Measurements from ENCODE around the gene CCDC171.
"Not testable (repeated sequence)": the region's sequence is repeated elsewhere in the genome, so short reads cannot be mapped to it uniquely, and the experiment has no call there.

The CCDC171 gene

DNA sequence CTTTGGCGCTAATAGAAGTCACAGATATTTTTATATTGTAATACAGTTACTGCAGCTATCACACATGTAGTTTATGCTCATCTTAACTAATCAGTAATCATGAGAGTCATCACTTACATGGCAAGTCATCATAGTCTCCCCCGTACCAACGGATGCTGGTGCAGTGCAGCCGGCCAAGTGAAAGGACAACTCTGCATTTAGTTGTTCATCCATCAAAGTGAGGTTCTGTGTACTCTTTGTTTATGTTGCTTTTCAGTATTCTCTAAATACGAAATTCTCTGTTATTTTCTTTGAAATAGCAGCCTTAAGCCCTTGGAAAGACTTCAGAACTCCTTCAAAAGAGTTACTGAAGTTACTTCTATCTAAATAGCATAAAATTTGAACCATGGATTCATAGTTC, 216.7 kb downstream of the CCDC171 start:
- no peak for DNase-seq

DNA sequence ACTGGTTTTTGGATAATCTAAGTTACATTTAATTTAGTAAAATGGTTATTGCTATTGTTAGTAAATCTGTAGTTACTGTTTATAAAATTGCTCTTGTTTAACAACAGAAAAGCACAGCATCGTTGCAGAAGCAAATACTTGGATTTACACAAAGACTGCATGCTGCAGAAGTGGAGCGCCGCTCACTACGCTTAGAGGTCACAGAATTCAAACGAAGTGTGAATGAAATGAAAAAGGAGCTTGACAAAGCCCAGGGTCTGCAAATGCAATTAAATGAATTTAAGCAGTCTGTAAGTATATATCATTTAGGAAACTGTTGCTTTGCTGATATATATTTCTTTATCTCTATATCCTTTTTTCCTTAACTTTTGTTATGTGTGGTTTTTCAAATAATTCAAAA, 226.0 kb downstream of the CCDC171 start:
- DNase-seq: no peak

- DNase-seq: no peak
These were observed 229.3 kb downstream of the CCDC171 start for GRCh38 chr9:15782106-15782505.

- DNase-seq: no peak
These were observed 232.7 kb downstream of the CCDC171 start for GRCh38 chr9:15785584-15785983.

DNA sequence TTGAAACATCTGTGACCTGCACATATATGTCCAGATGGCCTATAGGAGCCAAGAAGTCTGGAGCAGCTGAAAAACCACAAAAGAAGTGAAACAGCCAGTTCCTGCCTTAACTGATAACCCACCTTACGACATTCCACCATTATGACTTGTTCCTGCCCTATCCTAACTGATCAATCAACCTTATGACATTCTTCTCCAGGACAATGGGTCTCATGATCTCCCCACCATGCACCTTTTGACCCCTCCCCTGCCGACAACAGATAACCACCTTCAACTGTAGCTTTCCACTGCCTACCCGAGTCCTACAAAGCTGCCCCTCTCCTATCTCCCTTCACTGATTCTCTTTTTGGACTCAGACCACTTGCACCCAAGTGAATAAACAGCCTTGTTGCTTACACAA, 233.8 kb downstream of the CCDC171 start:
- DNase-seq: no peak

DNA sequence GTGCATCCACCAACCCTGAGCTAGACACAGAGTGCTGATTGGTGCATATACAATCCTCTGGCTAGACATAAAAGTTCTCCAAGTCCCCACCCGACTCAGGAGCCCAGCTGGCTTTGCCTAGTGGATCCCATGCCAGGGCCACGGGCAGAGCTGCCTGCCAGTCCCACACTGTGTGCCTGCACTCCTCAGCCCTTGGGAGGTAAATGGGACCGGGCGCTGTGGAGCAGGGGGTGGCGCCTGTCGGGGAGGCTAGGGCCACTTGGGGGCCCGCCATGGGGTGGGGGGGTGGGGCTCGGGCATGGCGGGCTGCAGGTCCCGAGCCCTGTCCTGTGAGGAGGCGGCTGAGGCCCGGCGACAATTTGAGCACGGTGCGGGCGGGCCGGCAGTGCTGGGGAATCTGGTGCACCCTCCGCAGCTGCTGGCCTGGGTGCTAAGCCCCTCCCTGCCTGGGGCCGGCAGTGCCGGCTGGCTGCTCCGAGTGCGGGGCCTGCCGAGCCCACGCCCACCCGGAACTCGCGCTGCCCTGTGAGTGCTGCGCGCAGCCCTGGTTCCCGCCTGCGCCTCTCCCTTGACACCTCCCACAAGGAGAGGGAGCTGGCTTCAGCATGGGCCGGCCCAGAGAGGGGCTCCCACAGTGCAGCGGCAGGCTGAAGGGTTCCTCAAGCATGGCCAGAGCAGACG, 257.5 kb downstream of the CCDC171 start:
- DNase-seq: not testable (repeated sequence)

GRCh38 chr9:15813076-15813475, 260.2 kb downstream of the CCDC171 start:
- DNase-seq: no peak

- no peak for DNase-seq
These were observed 271.5 kb downstream of the CCDC171 start for GRCh38 chr9:15824310-15824709.

DNA sequence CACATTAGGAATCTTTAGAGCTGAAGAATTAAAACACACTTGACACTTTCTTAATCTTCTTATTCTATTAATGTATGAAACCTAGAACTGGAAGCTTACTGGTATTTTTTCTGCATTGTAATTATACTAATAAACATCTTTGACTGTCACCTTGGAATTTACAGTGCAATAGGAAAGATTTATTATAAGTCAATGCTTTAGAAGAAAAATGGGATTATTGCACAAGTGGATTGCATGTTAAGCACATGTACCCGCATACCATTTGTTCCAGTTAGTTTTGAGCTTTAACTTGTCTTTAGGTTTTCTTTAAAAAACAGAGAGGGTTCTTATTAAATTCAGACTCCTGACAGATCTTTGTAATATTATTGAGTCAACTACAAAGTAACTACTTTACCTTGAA, 278.5 kb downstream of the CCDC171 start:
- no peak for DNase-seq

- no peak for DNase-seq
These were observed 281.7 kb downstream of the CCDC171 start for GRCh38 chr9:15834541-15834940.

- peak; percentile 24 to 60 for DNase-seq
These were observed 284.3 kb downstream of the CCDC171 start for GRCh38 chr9:15837079-15837679.

DNA sequence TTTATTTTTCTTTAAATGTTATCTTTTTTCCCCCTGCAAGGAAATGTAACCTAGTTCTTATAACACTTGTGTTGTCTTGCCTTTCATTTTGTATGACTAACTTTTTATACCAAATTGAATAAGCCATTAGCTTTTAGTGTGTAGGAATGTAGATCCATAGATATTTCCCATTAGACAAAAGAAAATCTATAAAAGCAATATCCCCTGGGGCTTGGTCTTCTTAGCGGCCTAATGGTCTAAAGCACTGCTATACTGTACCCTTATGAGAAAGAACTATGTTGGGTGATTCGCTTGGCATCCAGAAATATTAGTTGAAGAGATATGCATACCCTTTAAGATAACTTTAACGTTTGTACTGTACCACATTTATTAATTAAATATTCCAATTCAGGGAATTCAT, 289.2 kb downstream of the CCDC171 start:
- no peak for DNase-seq

DNA sequence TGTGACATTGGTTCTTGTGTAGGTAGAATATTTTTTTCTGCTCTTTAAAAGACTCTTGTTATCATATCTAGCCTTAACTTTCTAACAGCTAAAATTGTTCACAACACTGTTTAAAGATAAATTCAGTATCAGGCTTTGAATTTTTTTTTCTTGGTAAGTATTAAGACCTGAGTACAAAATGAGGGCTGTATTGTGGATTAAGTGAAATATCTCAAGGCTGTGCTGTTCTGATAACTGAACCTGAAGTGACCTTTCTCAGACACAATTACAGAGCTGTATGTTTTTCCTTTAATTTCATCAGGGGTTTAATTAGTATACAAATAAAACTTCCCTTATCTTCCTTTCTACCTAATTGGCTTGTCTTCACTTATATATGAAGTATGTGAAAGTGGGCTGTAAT, 290.5 kb downstream of the CCDC171 start:
- no peak for DNase-seq

DNA sequence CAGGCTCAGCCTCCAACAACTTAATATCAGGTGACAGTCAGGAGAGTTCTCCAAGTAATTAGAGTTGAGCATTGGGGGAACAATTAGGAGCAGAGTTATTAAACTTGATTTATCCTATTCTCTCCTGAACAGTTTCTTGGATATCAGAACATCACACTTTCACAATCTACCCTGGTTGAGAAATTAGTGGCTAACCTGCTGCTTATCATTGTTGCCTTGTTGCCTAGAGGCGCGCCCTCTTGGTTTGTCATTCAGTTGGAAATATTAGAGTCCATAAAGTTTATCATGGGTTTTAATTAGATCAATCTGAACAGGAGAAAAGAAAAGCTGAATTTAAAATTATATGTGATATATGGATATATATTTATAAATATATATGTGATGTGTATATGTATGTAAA, 291.1 kb downstream of the CCDC171 start:
- DNase-seq: no peak

DNA sequence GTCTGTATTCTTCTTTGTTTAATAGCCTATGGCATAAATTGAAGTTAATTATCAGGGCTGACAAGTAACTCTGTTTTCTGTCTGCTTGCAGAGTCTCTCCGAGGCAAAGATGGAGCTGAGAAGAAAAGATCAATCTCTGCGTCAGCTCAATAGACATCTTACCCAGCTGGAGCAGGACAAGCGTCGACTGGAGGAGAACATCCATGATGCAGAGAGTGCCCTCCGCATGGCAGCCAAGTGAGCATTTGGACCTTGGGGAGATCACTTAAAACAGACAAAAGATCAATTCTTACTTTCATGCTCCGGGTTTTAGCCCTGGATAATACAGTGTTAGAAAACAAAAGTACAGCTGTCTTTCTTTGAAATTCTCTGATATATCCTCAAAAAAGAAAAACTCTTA, 293.8 kb downstream of the CCDC171 start:
- DNase-seq: no peak

DNA sequence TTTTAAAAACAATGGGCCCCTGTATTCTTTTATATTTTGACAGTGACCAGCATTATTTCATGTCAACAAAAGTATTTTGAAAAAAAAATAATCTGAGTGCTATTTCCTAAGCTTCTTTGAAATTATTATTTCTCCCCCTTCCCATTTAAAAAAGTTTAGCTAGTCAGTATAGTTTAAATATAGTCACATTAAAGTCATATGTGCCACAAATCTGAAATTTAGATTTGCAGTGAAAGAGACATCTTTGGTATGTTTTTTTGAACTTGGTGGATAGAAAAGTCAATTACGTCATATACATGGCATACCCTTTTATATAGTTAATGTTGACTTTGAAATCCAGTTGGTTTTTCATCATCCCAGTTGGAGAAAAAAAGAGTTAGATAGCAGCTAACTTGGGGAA, 297.0 kb downstream of the CCDC171 start:
- no peak for DNase-seq

DNA sequence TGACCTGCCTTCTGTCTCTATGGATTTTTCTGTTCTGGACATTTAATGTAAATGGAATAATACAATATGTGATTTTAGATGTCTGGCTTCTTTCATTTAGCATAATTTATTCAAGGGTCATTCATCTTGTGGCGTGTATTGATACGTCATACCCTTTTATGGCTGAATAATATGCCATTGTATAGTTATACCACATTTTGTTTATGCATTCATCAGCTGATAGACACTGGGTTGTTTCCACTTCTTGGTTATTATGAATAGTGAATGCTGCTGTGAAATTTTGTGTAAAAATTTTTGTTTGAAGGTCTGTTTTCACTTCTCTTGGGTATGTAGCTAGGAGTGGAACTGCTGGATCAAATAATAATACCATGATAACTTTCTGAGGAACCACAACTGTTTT, 298.9 kb downstream of the CCDC171 start:
- no peak for DNase-seq

GRCh38 chr9:15856591-15856990, 303.7 kb downstream of the CCDC171 start:
- no peak for DNase-seq

- DNase-seq: no peak
These were observed 314.5 kb downstream of the CCDC171 start for GRCh38 chr9:15867334-15867733.

DNA sequence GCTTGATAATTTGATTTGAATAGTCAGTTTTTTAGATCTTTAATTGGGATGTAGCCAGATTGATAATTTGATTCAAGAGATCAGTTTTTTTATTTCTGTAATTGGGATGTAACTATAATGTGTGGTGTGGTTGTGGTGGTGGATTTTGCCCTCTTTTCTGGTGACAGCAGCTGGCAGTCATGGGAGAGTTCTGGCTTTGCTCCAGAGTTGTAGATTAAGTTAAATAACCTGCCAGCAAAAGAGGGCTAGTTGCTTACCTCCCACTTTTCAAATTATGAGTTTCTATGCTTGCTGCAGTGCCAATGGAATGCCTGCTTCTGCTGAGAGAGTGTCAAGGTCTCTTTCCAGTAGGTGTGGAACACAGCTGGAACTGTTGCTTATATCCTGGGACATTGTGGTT, 315.1 kb downstream of the CCDC171 start:
- DNase-seq: no peak

DNA sequence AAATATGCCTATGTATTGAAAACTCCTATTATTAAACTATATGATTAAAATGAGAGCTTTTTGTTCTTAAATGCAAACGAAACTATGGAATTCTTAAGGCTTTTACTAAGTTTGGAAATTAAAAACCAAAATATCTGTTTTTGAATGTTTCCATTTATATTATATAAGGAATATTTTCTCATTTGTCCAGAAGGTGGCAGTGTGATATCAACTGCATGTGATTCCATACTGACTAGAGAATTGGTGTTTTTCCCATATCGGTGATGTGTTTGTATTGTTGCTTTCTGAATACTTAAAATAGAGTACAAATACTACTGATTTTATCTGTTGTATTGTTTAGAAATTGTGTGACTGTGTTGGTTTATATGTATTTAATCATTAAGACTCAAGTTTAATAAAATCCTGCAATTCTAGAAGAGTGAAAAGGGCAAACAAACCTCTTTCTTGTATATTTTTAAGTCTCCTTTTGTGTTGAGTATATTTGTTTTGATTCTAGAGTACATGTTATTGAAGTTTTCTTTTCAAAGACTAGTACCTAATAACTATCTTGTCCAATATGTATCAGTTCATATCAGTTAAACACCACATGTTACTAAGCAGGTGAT, 320.8 kb downstream of the CCDC171 start:
- DNase-seq: peak; percentile 26 to 59

GRCh38 chr9:15882328-15882727, 329.5 kb downstream of the CCDC171 start:
- DNase-seq: no peak

DNA sequence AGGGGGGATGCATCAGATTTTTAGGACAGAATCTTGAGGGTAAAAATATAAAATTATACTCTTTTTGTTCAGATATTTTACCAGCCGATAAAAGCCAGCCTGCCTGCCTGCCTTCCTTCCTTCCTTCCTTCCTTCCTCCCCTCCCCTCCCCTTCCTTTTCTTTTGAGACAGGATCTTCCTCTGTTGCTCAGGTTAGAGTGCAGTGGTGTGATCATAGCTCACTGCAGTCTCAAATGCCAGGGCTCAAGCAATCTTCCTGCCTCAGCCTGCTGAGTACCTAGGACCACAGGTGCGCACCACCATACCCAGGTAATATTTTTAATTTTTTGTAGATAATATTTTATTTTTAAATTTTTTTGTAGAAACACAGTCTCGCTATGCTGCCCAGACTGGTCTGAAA, 330.0 kb downstream of the CCDC171 start:
- DNase-seq: no peak

DNA sequence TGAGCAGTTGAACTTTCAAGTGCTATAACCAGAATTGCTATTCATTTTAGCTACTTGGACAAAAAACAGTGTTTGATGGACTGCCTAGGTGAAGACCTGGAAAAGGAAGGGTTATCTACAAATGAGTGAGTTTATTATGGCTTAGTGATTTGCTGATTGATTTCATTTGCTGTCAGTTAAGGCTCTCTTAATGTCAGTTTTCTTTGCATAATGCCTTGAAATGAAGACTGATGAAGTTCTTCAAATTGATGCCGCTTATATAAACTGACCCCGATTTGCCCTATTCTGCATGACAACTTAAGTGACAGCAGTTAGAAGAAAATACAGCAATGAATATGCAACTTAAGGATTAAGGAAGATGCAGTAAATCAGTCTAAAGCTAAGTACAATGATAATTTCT, 332.6 kb downstream of the CCDC171 start:
- DNase-seq: no peak

DNA sequence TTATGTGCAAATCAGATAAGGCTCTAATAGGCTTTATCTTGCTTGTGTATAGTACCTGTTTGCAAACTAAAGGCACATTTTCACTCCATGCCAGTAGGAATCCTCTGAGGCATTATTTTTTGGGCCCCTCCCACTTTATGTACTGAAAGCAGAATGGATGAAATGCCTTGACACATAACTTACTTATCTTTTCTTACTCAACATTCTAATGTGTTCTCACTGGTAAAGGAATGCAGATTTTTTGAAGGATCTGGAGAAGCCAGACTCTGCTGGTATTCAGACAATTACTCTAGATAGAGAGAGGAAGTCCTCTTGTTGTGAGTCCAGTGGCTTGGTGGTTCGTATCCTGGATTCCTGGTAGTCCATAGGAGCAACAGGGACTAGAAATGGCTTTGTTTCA, 336.7 kb downstream of the CCDC171 start:
- DNase-seq: no peak
